HG02973 (cell line): ENCODE results near the gene NEK9.
"Not testable (repeated sequence)": the region's sequence is repeated elsewhere in the genome, so short reads cannot be mapped to it uniquely, and the experiment has no call there.

Experiments used
- ATAC-seq: cut with Tn5 transposase; IDR thresholded peaks from one replicate; pipeline ENCODE4 v1.9.1; 2021; ENCODE audit warnings: moderate library complexity; ENCODE audit not compliant: unreplicated experiment

The NEK9 gene

GRCh38 chr14:75147423-75148071, 20.7 kb upstream of the NEK9 start:
- no peak for ATAC-seq

DNA sequence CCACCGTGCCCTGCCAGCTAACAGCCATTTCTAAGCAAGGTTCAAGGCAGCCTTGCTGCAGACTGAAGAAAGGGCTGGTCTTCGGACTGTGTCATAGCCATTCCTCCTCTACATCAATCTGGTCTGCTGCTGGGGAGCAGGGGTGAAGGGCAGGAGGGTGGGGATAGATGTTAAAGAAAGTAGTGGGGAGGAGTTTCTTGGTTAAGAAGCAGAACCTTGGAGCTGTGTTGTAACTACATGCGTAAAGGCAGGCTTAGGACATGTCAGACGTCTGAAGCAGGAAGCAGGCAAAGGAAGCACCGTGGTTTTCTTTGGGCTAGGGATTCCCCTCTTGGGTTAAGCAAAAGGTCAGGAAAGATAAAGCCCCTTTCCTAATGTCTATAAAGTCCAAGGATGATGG, 18.1 kb upstream of the NEK9 start:
- no peak for ATAC-seq

- no peak for ATAC-seq
Observed at GRCh38 chr14:75143761-75144527, 17.1 kb upstream of the NEK9 start.

- ATAC-seq, result no peak
Observed at GRCh38 chr14:75142494-75142893, 15.6 kb upstream of the NEK9 start.

DNA sequence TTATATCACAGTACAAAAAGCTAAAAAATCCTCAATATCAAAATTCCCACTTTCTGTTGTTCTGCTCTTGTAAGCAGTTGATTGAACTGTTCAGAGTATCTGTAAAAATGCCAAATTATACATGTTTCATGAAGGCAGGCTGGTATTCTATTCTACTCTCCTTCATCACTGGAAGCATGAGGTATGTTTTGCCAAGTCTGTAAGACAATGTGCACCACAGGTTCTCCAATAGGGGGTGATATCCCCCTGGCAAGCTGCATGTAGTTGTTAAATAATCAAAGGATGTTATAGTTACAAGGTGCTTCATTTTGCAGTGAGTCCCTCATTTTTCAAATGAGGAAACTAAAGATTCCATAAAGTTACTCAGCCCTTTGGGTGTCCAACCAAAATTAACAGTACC, 15.1 kb upstream of the NEK9 start:
- no peak for ATAC-seq

- no peak for ATAC-seq
Observed at GRCh38 chr14:75141062-75141461, 14.2 kb upstream of the NEK9 start.

- ATAC-seq, result no peak
Observed at GRCh38 chr14:75140620-75141019, 13.8 kb upstream of the NEK9 start.

DNA sequence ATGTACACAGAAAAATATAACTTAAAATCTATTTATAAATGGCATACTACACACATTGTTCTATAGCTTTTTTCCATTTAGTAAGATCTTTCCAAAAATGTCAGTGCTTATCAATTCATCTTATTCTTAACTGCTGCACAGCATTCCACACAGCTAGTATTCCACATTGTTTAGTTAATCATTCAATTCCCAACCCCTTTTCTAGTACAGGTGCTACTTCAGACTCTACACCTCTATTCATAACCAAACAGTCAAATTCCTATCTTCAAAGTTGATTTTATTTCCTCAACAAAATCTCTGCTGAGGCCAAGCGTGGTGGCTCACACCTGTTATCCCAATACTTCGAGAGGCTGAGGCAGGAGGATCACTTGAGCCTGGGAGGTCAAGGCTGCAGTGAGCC, 12.3 kb upstream of the NEK9 start:
- no peak for ATAC-seq

DNA sequence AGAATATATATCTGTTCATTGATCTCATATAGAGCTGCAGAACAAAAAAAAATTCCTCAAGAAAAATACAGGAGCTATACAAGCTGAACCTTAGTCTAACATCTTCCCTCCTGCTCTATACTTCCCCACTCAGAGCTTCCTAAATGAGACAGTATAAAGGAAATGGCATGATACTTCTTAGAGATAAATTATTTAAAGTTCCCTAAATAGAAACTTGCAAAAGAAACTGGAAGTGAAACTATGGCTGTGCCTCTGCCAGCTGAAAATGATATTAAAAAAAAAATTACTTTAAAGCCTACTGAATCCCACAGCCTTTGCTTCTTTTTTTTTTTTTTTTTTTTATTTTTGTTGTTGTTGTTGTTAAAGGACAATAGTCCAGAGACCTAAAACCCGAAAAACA, 11.6 kb upstream of the NEK9 start:
- ATAC-seq, result no peak

DNA sequence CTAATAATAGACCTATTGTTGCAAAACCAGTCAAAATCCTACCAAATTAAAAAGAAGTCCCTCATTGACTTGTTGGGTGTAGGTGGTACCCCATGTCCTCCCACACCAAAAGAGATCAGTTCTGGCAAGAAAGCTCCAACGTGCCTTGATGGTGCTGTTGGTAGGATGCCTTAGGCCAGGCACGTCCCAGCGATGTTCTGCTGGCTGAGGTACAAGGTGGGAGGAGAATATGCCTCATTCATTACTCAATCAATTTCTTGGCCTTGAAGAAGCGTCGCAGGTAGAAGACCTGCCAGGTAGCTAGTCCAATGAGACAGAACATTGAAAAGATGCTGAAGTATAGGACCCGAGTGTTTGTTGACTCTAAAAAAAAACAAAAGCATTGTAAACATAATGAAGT, 7.8 kb upstream of the NEK9 start:
- no peak for ATAC-seq

DNA sequence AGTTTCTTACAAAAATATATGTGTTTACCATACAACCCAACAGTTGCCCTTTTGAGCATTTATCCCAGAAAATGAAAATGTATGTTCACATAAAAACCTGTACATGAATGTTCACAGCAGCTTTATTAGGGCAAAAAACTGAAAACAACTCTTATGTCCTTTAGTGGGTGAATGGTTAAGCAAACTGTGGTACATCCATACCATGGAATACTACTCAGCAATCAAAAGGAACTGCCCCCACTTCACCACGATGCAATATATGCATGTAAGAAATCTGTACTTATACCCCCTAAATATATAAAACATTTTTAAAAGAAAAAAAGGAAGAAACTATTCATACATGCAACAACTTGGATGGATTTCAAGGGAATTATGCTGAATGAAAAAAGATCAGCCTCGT, 6.7 kb upstream of the NEK9 start:
- no peak for ATAC-seq

DNA sequence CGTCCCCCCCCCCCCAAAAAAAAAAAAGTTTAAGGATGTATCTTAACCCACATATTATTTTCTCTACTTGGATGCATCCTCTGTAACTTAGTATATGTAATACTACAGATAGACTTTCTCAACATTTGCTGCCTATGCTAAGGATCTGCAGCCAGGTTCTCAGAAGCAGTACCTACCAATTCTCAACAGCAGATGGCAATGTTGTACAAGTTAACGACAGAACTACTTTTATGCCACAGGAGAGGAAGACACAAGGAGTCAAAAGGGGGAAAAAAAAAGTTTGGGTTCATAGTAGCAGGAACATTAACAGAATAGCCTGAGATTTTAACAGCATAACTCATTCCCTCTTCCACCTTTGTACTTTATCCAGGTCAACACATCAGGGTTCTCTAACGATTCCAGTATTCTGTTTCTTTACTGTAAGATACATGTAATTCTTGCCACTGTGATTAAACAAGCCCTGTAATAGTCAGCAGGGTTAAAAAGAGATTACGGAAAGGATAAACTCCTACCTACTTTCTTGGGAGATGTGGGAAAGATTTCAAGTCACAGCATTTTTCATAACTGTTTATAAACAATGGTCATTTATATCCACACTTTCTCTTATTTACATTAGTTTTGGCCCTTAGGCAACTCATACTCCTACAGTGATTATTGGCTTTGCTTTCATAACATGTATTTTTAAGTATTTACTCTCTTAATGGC, 5.7 kb upstream of the NEK9 start:
- ATAC-seq, result no peak

GRCh38 chr14:75128596-75128990, 1.7 kb upstream of the NEK9 start:
- ATAC-seq, result no peak

DNA sequence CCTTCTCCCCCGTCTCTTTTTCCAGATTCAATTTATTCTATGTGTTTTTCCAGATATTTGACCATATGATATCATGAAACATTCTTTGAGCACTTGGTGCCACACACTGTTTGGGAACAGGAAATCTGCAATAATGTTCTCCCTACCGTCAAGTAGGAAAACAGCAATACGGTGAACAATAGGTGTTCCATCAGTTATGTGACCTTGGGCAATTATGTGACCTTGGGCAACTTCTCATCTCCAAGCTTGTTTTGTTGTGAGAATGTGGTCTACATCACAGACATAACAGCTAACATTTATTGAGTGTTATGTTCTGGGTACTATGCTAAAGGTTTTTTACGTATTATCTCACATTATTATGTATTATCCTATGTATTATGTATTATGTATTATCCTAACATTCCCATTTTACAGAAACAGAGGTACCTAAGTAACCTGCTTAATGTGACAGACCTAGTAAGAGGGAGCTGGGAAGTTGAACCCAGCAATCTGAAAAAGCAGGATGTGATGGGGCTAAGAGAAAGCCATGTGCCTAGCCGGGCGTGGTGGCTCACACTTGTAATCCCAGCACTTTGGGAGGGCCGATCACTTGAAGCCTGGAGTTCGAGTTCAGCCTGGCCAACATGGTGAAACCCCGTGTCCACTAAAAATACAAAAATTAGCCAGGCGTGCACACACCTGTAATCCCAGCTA, 1.2 kb upstream of the NEK9 start:
- no peak for ATAC-seq

DNA sequence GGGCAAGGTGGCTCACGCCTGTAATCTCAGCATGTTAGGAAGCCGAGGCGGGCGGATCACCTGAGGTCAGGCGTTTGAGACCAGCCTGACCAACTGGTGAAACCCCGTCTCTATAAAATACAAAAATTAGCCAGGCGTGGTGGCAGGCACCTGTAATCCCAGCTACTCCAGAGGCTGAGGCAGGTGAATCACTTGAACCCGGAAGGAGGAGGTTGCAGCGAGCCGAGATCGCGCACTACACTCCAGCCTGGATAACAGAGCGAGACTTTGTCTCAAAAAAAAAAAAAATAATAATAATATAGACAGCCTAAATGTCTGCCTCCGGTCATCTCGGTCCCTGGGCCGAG, 599 bp upstream of the NEK9 start:
- not testable (repeated sequence) for ATAC-seq

- ATAC-seq, result no peak
Observed at GRCh38 chr14:75126121-75126544, 715 bp downstream of the NEK9 start.

GRCh38 chr14:75125617-75126016, 1.2 kb downstream of the NEK9 start:
- no peak for ATAC-seq

GRCh38 chr14:75123991-75124390, 2.9 kb downstream of the NEK9 start:
- ATAC-seq, result no peak

GRCh38 chr14:75121552-75121951, 5.3 kb downstream of the NEK9 start:
- no peak for ATAC-seq

DNA sequence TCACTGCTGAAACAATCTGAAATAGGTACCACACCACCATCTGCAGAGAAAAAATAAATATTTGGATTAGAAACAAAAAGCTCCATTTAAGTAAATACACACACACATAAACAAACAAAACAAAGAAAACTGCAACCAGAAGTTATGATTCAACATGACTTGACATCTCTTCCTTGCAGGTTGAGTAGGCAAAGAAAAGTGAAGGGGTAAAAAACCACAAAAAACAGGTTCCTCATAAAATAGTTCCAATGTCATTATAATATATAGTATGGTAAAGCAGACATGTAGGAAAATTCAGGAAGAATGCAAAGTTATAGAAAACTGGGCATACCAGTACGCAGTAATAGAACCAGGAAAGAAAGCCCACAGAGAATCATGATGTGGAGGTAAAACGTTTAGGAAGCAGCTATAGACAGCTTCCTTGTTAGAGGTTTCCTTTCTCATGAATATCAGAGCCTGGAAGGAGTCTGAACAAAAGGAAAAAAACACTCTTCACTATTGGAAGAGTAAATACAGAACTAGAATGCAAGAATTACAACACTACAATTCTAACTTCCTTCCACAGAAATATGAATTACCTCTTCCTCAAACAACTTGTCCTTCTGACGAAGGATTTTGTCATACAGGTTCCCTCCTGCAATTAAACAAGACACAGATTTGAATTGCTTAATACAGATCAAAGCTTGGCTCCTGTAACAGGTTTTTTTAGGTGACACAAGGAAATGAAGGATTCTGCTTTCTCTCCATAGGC, 6.1 kb downstream of the NEK9 start:
- no peak for ATAC-seq

GRCh38 chr14:75119056-75119455, 7.8 kb downstream of the NEK9 start:
- ATAC-seq, result no peak
